Prostate gland (tissue), 2 donors: ENCODE results near the gene ADRA2A.
A peak's percentile ranks its signal among the peaks of the same experiment; 100 is the strongest.

Experiments
- POLR2A ChIP-seq: fragments of 450-650 bp; IDR thresholded peaks from one replicate; pipeline ENCODE4 v1.6.1; 2016; ENCODE audit warnings: antibody characterized with exemption, mild to moderate bottlenecking
- POLR2AphosphoS5 ChIP-seq: sonication (generic); formaldehyde crosslinking; IDR thresholded peaks from one replicate; pipeline ENCODE4 v1.6.1; 2017; ENCODE audit warnings: antibody characterized with exemption
- TF ChIP-seq, protein P1 (sequence below), 4 experiments: fragments of 200-600 bp in 2 of 4; fragments of 450-650 bp in 2 of 4; sonication (generic) in 2 of 4; IDR thresholded peaks; 1 replicate in 3 of 4; 2 replicates in 1 of 4; pipeline ENCODE4 v1.5.1; 2016 to 2019; ENCODE audit warnings: antibody characterized with exemption in 4 of 4, mild to moderate bottlenecking in 2 of 4, moderate library complexity in 2 of 4

GRCh38 chr10:111037858-111038257 lies 39.0 kb upstream of the ADRA2A start:
- no peak for TF ChIP-seq POLR2A
- TF ChIP-seq, protein P1, sequence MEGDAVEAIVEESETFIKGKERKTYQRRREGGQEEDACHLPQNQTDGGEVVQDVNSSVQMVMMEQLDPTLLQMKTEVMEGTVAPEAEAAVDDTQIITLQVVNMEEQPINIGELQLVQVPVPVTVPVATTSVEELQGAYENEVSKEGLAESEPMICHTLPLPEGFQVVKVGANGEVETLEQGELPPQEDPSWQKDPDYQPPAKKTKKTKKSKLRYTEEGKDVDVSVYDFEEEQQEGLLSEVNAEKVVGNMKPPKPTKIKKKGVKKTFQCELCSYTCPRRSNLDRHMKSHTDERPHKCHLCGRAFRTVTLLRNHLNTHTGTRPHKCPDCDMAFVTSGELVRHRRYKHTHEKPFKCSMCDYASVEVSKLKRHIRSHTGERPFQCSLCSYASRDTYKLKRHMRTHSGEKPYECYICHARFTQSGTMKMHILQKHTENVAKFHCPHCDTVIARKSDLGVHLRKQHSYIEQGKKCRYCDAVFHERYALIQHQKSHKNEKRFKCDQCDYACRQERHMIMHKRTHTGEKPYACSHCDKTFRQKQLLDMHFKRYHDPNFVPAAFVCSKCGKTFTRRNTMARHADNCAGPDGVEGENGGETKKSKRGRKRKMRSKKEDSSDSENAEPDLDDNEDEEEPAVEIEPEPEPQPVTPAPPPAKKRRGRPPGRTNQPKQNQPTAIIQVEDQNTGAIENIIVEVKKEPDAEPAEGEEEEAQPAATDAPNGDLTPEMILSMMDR (IDR thresholded peaks at IDR 0.05), result peak in 1 of 4 experiments; percentile 12
- TF ChIP-seq POLR2AphosphoS5, result no peak
